Mesendoderm (in vitro differentiated cells): Measurements from ENCODE around the gene TNFSF10.

Experiments
- DNase-seq: peaks from one replicate; pipeline ENCODE4 v3.0.0; 2013
- H2AK5ac ChIP-seq: 2 replicates; pipeline ENCODE4 v1.6.1; 2013; ENCODE audit warnings: low read length, inconsistent platforms
- H2BK120ac ChIP-seq: 2 replicates; pipeline ENCODE4 v1.6.1; 2013; ENCODE audit warnings: low read depth, mild to moderate bottlenecking, low read length, moderate library complexity, mixed read lengths
- H2BK15ac ChIP-seq: replicated peaks from 2 replicates; pipeline ENCODE4 v1.6.1; 2013; ENCODE audit warnings: low read depth, mild to moderate bottlenecking, moderate library complexity
- H2BK5ac ChIP-seq: 2 replicates; pipeline ENCODE4 v1.6.1; 2013; ENCODE audit warnings: low read length, inconsistent platforms
- H3K18ac ChIP-seq: 2 replicates; pipeline ENCODE4 v1.6.1; 2013; ENCODE audit warnings: mild to moderate bottlenecking, low read length, mixed read lengths
- H3K23ac ChIP-seq: one replicate; pipeline ENCODE4 v1.6.1; 2013; ENCODE audit warnings: low read length
- H3K27ac ChIP-seq: 2 replicates; pipeline ENCODE4 v1.5.1; 2013; ENCODE audit warnings: low read depth, mild to moderate bottlenecking, inconsistent platforms, low read length, moderate library complexity
- H3K27me3 ChIP-seq: 2 replicates; pipeline ENCODE4 v1.6.1; 2013; ENCODE audit warnings: low read length, control low read depth, mild to moderate bottlenecking, inconsistent platforms; ENCODE audit not compliant: insufficient read depth, poor library complexity
- H3K36me3 ChIP-seq: 2 replicates; pipeline ENCODE4 v1.6.1; 2013; ENCODE audit warnings: low read length, inconsistent platforms; ENCODE audit not compliant: control insufficient read depth, insufficient read depth
- H3K4ac ChIP-seq: one replicate; pipeline ENCODE4 v1.6.1; 2013; ENCODE audit warnings: low read depth, mild to moderate bottlenecking, low read length, moderate library complexity
- H3K4me1 ChIP-seq: 2 replicates; pipeline ENCODE4 v1.6.1; 2013; ENCODE audit warnings: low read depth, low read length, inconsistent platforms; ENCODE audit not compliant: control insufficient read depth
- H3K4me2 ChIP-seq: 2 replicates; pipeline ENCODE4 v1.6.1; 2013; ENCODE audit warnings: low read length
- H3K4me3 ChIP-seq: 2 replicates; pipeline ENCODE4 v1.5.1; 2013; ENCODE audit warnings: mild to moderate bottlenecking, low read length
- H3K56ac ChIP-seq: one replicate; pipeline ENCODE4 v1.6.1; 2013; ENCODE audit warnings: low read length
- H3K79me1 ChIP-seq: 2 replicates; pipeline ENCODE4 v1.6.1; 2013; ENCODE audit warnings: low read length, inconsistent platforms
- H3K79me2 ChIP-seq: 2 replicates; pipeline ENCODE4 v1.6.1; 2013; ENCODE audit warnings: mild to moderate bottlenecking, low read length; ENCODE audit not compliant: control insufficient read depth, insufficient read depth
- H3K9ac ChIP-seq: 2 replicates; pipeline ENCODE4 v1.6.1; 2013; ENCODE audit warnings: low read length, inconsistent platforms
- H4K5ac ChIP-seq: one replicate; pipeline ENCODE4 v1.6.1; 2013; ENCODE audit warnings: low read length
- H4K8ac ChIP-seq: one replicate; pipeline ENCODE4 v1.6.1; 2013; ENCODE audit warnings: low read depth, mild to moderate bottlenecking, control low read depth, low read length, moderate library complexity
- WGBS: extraction: QIAGEN DNeasy Blood & Tissue Kit; methylation state at CpG from one replicate; pipeline ENCODE4 v1.1.7; 2013; ENCODE audit warnings: low lambda C conversion rate, missing lambda C conversion rate; ENCODE audit not compliant: insufficient coverage; ENCODE audit errors: extremely low coverage; 5-methylcytosine and 5-hydroxymethylcytosine counted together

The TNFSF10 gene

DNA sequence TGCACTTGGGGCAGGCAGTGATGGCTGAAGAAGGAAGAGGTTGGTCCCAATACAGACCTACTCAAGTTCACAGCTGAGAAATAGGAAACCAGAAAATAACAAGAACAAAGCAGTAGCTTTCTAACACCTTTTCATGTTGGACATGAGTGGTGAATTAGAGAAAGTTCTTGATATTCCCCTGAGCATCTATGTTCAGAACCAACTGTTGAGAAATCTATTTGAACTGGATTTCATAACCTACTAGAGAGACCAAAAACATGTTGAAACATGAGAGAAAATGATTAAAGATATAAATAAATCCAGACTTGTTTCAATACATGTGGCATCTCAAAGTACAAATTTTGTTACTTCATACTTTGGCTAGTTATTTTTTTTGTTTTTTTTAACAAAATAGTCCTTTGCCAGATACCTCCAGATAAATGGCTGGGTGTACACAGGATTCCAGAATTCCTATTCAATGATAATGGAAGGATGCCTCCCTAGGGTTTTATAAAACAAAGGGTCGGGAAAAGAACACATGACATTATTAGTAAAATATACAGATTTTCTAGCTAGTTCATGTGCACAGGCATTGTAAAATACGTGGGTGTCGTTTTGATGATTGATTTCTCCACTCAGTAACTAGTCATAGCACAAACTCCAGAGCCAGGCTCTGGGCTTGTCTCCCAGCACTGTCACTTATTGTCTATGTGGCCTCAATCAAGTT, 34.4 kb upstream of the TNFSF10 start:
- Histone ChIP-seq H2BK15ac (no peak overlapping the region), H2BK5ac (no peak overlapping the region), H3K36me3 (no peaks in the 10 kb centered on the region), H3K79me2 (no peaks in the 10 kb centered on the region), H3K9ac (no peak overlapping the region), H3K79me1 (no peaks in the 10 kb centered on the region), H3K27ac (no peak overlapping the region), H3K27me3 (no peaks in the 10 kb centered on the region), H3K18ac (no peak overlapping the region), H3K23ac (no peak overlapping the region), H3K4ac (no peak overlapping the region), H2BK120ac (no peak overlapping the region), H3K4me2 (no peak overlapping the region), H3K4me1 (no peaks in the 10 kb centered on the region), H4K5ac (no peak overlapping the region), H2AK5ac (no peak overlapping the region), H3K56ac (no peak overlapping the region), H4K8ac (no peak overlapping the region), H3K4me3 (no peak overlapping the region)
- no peak for DNase-seq
- no CpG with 5 or more reads among the region's 3 CpGs for WGBS

DNA sequence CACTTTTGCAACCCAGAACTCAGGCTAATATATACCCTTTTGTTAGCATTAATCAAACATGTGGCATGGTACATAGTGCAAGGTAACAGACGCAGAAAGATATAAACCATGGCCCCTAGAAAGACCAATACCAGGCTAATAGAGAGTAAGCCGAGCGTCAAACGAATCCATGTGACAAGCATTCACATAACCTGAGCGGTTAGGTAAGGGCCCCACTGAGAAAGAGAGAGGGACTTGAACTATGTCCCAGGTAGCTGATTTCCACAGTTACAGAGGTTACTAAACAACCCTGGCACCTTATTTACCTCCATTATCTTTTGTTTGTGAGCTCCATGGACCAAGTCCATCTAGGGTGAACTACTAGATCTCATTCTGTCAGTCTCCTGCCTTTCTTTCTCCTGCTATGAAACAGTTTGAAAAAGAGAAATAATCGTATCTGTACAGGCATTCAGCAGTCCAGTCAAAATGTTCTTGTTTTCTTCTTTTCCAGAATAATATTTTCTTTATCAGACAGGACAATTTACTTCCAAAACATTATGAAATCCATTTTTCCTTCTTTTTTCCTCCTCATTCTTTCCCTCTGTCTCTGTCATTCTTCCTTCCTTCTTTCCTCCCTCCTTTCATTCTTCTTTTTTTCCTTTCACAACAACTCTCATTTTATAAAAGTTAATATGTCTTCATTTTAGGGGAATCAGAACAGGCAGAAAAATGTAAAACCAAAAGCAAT, 30.5 kb upstream of the TNFSF10 start:
- H4K8ac ChIP-seq = no peak overlapping the region
- H3K79me1 ChIP-seq = no peaks in the 10 kb centered on the region
- H3K27ac ChIP-seq = no peak overlapping the region
- H2BK120ac ChIP-seq = no peak overlapping the region
- H3K79me2 ChIP-seq = no peaks in the 10 kb centered on the region
- H3K56ac ChIP-seq = no peak overlapping the region
- WGBS = no CpG with 5 or more reads among the region's 6 CpGs
- DNase-seq = no peak
- H3K4me2 ChIP-seq = no peak overlapping the region
- H2BK15ac ChIP-seq = no peak overlapping the region
- no peak overlapping the region for H2BK5ac ChIP-seq
- H3K4me1 ChIP-seq = no peaks in the 10 kb centered on the region
- no peaks in the 10 kb centered on the region for H3K27me3 ChIP-seq
- no peak overlapping the region for H4K5ac ChIP-seq
- no peak overlapping the region for H3K4me3 ChIP-seq
- H2AK5ac ChIP-seq = no peak overlapping the region
- no peaks in the 10 kb centered on the region for H3K36me3 ChIP-seq
- no peak overlapping the region for H3K18ac ChIP-seq
- no peak overlapping the region for H3K4ac ChIP-seq
- no peak overlapping the region for H3K9ac ChIP-seq
- H3K23ac ChIP-seq = no peak overlapping the region

DNA sequence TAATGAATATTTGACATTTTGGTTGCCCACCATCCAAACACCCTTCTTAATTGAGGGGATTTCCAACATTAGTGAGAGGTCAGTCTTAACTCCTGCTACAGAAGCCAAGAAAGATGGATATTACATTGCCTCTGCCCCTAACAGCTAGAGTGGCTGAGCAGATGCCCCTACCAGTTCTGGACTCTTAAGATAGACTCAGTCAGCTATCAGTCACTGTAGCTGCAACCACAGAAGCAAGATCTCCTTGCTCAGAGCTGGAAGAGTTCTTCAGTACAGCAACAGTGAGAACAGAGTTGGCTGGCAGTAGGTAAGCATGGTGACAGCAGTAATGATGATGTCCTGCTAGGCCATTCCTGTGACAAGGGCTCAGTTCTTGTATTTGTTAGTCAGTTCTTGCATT, 29.4 kb upstream of the TNFSF10 start:
- H4K5ac ChIP-seq = no peak overlapping the region
- H3K23ac ChIP-seq = no peak overlapping the region
- no peak overlapping the region for H2BK15ac ChIP-seq
- H2BK5ac ChIP-seq = no peak overlapping the region
- H3K4me1 ChIP-seq = no peaks in the 10 kb centered on the region
- H3K56ac ChIP-seq = no peak overlapping the region
- no peaks in the 10 kb centered on the region for H3K79me2 ChIP-seq
- H3K9ac ChIP-seq = no peak overlapping the region
- no peaks in the 10 kb centered on the region for H3K36me3 ChIP-seq
- H2BK120ac ChIP-seq = no peak overlapping the region
- H3K4ac ChIP-seq = no peak overlapping the region
- H4K8ac ChIP-seq = no peak overlapping the region
- DNase-seq = no peak
- H3K4me3 ChIP-seq = no peak overlapping the region
- H3K18ac ChIP-seq = no peak overlapping the region
- H3K27me3 ChIP-seq = no peaks in the 10 kb centered on the region
- H3K4me2 ChIP-seq = no peak overlapping the region
- no peak overlapping the region for H2AK5ac ChIP-seq
- no peak overlapping the region for H3K27ac ChIP-seq
- no peaks in the 10 kb centered on the region for H3K79me1 ChIP-seq

- no peak for DNase-seq
- WGBS = no CpG with 5 or more reads among the region's 1 CpG
- Histone ChIP-seq H4K8ac (no peak overlapping the region), H4K5ac (no peak overlapping the region), H3K27me3 (no peaks in the 10 kb centered on the region), H3K4ac (no peak overlapping the region), H3K18ac (no peak overlapping the region), H3K36me3 (no peaks in the 10 kb centered on the region), H3K4me2 (no peak overlapping the region), H3K9ac (no peak overlapping the region), H2BK15ac (no peak overlapping the region), H3K79me1 (no peaks in the 10 kb centered on the region), H2BK120ac (no peak overlapping the region), H3K4me1 (no peaks in the 10 kb centered on the region), H3K4me3 (no peak overlapping the region), H3K27ac (no peak overlapping the region), H2BK5ac (no peak overlapping the region), H3K56ac (no peak overlapping the region), H2AK5ac (no peak overlapping the region), H3K79me2 (no peaks in the 10 kb centered on the region), H3K23ac (no peak overlapping the region)
These were observed 28.6 kb upstream of the TNFSF10 start for GRCh38 chr3:172551874-172552273.

GRCh38 chr3:172550347-172550943, 27.2 kb upstream of the TNFSF10 start:
- H3K79me2 ChIP-seq = no peaks in the 10 kb centered on the region
- no peak overlapping the region for H2BK120ac ChIP-seq
- no peak overlapping the region for H2BK15ac ChIP-seq
- no peak overlapping the region for H3K27ac ChIP-seq
- H2AK5ac ChIP-seq = no peak overlapping the region
- no peaks in the 10 kb centered on the region for H3K36me3 ChIP-seq
- H3K79me1 ChIP-seq = no peaks in the 10 kb centered on the region
- no peak overlapping the region for H4K8ac ChIP-seq
- H3K4me3 ChIP-seq = no peak overlapping the region
- H3K9ac ChIP-seq = no peak overlapping the region
- H2BK5ac ChIP-seq = no peak overlapping the region
- no peaks in the 10 kb centered on the region for H3K4me1 ChIP-seq
- no peak overlapping the region for H3K18ac ChIP-seq
- H3K23ac ChIP-seq = no peak overlapping the region
- no CpG with 5 or more reads among the region's 6 CpGs for WGBS
- no peak for DNase-seq
- H3K27me3 ChIP-seq = no peaks in the 10 kb centered on the region
- no peak overlapping the region for H3K4me2 ChIP-seq
- H3K56ac ChIP-seq = no peak overlapping the region
- H4K5ac ChIP-seq = no peak overlapping the region
- no peak overlapping the region for H3K4ac ChIP-seq
